Measurements from ENCODE around the gene SKIDA1. TPM values are rescaled to one million over a fixed set of nuclear protein-coding genes. Genes with fewer than 3 reads are reported as not detected.
"Not testable (repeated sequence)": the region's sequence is repeated elsewhere in the genome, so short reads cannot be mapped to it uniquely, and the experiment has no call there.

The SKIDA1 gene
- total RNA-seq (ENCODE audit: low replicate concordance), result 123 and 127 TPM in 2 replicates

DNA sequence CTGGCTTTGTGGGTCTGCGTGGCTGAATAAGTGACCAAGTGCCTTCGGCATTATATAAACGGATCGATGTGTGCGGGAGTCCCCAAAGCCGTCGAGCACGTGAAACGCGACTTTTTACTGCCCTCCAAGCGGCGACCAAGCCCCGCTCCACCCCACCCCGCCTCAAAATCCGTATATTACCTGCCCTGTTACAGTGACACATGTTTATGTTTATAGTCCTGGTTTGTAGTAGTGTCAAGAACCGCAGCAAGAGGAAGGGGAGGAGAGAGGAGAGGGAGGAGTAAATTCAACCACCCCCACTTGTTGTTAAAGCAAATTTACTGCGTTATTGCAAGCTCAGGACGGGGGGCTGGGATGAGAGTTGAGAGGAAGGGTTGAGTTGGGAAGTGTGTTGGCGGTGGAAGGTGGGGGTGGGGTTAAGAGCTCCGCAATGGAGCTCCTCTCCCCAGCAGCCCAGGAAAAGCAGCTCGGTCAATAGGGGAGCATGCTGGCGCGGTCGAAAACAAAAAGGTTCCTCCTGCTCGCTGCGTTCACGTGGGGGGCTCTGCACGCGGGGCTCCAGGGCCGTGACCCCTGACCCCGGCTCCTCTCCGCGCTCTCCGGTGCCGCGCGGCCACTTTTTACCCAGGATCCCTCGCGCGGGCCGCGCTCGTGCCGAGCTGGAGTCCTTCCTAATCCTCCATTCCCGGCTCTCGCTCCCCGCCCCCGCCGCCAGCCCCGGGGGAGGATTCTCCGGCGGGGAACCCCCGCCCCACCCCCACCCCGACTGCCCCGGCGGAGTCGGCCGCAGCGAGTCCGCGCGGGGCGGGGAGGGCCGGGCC is at the start of gene SKIDA1:
Gene SKIDA1, minus strand, starts transcription at position 316 of the 821 bp plus-strand sequence. CDS start 7,860 bp downstream, outside the sequence.
- Histone ChIP-seq H3K4me1 (peaks cover 53% of the 10 kb centered on the region), H3K36me3 (no peaks in the 10 kb centered on the region), H3K4me2 (peak within 1 kb of the TSS; percentile 83), H3K9me3 (ENCODE audit: low read depth) (no peaks in the 10 kb centered on the region), H3F3A (ENCODE audit: low read depth) (peaks cover 100% of the 10 kb centered on the region), H2AFZ (replicated peaks) (no peak within 1 kb of the TSS), H3K27ac (peak within 1 kb of the TSS; percentile 99), H3K79me2 (ENCODE audit: low read depth) (peaks cover 97% of the 10 kb centered on the region), H3K27me3 (no peaks in the 10 kb centered on the region), H4K20me1 (ENCODE audit: low read depth) (peaks cover 4% of the 10 kb centered on the region), H3K4me3 (peak within 1 kb of the TSS; percentile 97), H3K9ac (peak within 1 kb of the TSS; percentile 95)
- TF ChIP-seq, protein P1, sequence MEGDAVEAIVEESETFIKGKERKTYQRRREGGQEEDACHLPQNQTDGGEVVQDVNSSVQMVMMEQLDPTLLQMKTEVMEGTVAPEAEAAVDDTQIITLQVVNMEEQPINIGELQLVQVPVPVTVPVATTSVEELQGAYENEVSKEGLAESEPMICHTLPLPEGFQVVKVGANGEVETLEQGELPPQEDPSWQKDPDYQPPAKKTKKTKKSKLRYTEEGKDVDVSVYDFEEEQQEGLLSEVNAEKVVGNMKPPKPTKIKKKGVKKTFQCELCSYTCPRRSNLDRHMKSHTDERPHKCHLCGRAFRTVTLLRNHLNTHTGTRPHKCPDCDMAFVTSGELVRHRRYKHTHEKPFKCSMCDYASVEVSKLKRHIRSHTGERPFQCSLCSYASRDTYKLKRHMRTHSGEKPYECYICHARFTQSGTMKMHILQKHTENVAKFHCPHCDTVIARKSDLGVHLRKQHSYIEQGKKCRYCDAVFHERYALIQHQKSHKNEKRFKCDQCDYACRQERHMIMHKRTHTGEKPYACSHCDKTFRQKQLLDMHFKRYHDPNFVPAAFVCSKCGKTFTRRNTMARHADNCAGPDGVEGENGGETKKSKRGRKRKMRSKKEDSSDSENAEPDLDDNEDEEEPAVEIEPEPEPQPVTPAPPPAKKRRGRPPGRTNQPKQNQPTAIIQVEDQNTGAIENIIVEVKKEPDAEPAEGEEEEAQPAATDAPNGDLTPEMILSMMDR (IDR thresholded peaks at IDR 0.05), result no peak
- TF ChIP-seq EZH2 (IDR thresholded peaks at IDR 0.05) (no peak), EZH2phosphoT487 (IDR thresholded peaks at IDR 0.05) (no peak)
- H3K27ac Mint-ChIP-seq, result peak within 1 kb of the TSS; percentile 100
- peaks cover 5% of the 10 kb centered on the region for H3K36me3 Mint-ChIP-seq
- peaks cover 46% of the 10 kb centered on the region for H3K4me1 Mint-ChIP-seq
- H3K4me3 Mint-ChIP-seq, result peak within 1 kb of the TSS; percentile 96
- H3K27me3 Mint-ChIP-seq (ENCODE audit: insufficient read depth, low read depth), result peaks cover 3% of the 10 kb centered on the region
- H3K9me3 Mint-ChIP-seq, result no peaks in the 10 kb centered on the region
- peak; percentile 98 for DNase-seq (ENCODE audit: low spot score)

DNA sequence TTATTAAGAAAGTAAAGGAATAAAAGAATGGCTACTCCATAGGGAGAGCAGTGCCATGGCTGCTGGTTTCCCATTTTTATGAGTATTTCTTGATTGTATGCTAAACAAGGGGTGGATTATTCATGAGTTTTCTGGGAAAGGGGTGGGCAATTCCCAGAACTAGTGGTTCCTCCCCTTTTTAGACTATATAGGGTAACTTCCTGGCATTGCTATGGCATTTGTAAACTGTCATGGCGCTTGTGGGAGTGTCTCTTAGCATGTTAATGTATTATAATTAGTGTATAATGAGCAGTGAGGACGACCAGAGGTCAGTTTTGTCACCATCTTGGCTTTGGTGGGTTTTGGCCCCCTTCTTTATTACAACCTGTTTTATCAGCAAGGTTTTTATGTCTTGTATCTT is 49.0 kb upstream of the SKIDA1 start:
- H3K27me3 Mint-ChIP-seq (ENCODE audit: insufficient read depth, low read depth); H3K27ac ChIP-seq; DNase-seq (ENCODE audit: low spot score); H3K9me3 ChIP-seq (ENCODE audit: low read depth); H3K4me2 ChIP-seq; H3K27ac Mint-ChIP-seq; H3K9me3 Mint-ChIP-seq; H3K9ac ChIP-seq; H3K4me3 Mint-ChIP-seq; H3K36me3 ChIP-seq; H3K4me1 Mint-ChIP-seq; H3K4me3 ChIP-seq; H2AFZ ChIP-seq (replicated peaks); H3K27me3 ChIP-seq: not testable (repeated sequence)
- peaks cover 34% of the 10 kb centered on the region for H3K36me3 Mint-ChIP-seq
- H3K79me2 ChIP-seq (ENCODE audit: low read depth), result peaks cover 100% of the 10 kb centered on the region
- H3F3A ChIP-seq (ENCODE audit: low read depth), result peaks cover 16% of the 10 kb centered on the region
- peaks cover 13% of the 10 kb centered on the region for H3K4me1 ChIP-seq
- H4K20me1 ChIP-seq (ENCODE audit: low read depth), result peaks cover 59% of the 10 kb centered on the region

DNA sequence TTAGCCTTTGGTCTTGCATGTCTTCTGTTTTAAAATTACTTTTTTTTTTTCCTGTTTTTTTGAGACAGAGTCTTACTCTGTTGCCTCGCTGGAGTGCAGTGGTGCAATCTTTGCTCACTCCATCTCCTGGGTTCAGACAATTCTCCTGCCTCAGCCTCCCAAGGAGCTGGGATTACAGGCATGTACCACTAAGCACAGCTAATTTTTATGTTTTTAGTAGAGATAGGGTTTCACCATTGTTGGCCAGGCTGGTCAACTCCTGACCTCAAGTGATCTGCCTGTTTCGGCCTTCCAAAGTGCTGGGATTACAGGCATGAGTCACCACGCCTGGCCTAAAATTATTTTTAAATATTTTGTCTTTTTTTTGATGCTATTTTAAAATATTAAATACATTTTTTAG is 47.1 kb upstream of the SKIDA1 start:
- H4K20me1 ChIP-seq (ENCODE audit: low read depth), result peaks cover 79% of the 10 kb centered on the region
- no peak overlapping the region for H3K4me2 ChIP-seq
- no peaks in the 10 kb centered on the region for H3K27me3 ChIP-seq
- peaks cover 13% of the 10 kb centered on the region for H3K4me1 ChIP-seq
- H3K4me3 ChIP-seq, result no peak overlapping the region
- H3K9ac ChIP-seq, result no peak overlapping the region
- peaks cover 10% of the 10 kb centered on the region for H3K36me3 ChIP-seq
- H3K9me3 ChIP-seq (ENCODE audit: low read depth), result no peaks in the 10 kb centered on the region
- H3K79me2 ChIP-seq (ENCODE audit: low read depth), result peaks cover 100% of the 10 kb centered on the region
- Mint-ChIP-seq H3K36me3 (peaks cover 33% of the 10 kb centered on the region), H3K27ac (no peak overlapping the region), H3K4me1 (peaks cover 4% of the 10 kb centered on the region), H3K9me3 (peaks cover 4% of the 10 kb centered on the region), H3K4me3 (no peak overlapping the region), H3K27me3 (ENCODE audit: insufficient read depth, low read depth) (peaks cover 3% of the 10 kb centered on the region)
- DNase-seq (ENCODE audit: low spot score), result no peak
- peak overlapping the region; percentile 59 for H3K27ac ChIP-seq
- TF ChIP-seq, protein P1 (IDR thresholded peaks at IDR 0.05), result no peak
- TF ChIP-seq EZH2phosphoT487 (IDR thresholded peaks at IDR 0.05), result no peak
- no peak for TF ChIP-seq EZH2 (IDR thresholded peaks at IDR 0.05)
- no peak overlapping the region for H2AFZ ChIP-seq (replicated peaks)
- peaks cover 12% of the 10 kb centered on the region for H3F3A ChIP-seq (ENCODE audit: low read depth)

Measured in neural progenitor cell (in vitro differentiated cells).